Measurements from ENCODE around the gene PARD3.
"Not testable (repeated sequence)": the region's sequence is repeated elsewhere in the genome, so short reads cannot be mapped to it uniquely, and the experiment has no call there.

The PARD3 gene

GRCh38 chr10:34745244-34745643 is 69.9 kb downstream of the PARD3 start:
- intact Hi-C loops (cut with DNase I; ENCODE audit: low total_unique reads): no loop called here
- no peaks in the 10 kb centered on the region for H3K36me3 ChIP-seq
- TF ChIP-seq, protein P1, sequence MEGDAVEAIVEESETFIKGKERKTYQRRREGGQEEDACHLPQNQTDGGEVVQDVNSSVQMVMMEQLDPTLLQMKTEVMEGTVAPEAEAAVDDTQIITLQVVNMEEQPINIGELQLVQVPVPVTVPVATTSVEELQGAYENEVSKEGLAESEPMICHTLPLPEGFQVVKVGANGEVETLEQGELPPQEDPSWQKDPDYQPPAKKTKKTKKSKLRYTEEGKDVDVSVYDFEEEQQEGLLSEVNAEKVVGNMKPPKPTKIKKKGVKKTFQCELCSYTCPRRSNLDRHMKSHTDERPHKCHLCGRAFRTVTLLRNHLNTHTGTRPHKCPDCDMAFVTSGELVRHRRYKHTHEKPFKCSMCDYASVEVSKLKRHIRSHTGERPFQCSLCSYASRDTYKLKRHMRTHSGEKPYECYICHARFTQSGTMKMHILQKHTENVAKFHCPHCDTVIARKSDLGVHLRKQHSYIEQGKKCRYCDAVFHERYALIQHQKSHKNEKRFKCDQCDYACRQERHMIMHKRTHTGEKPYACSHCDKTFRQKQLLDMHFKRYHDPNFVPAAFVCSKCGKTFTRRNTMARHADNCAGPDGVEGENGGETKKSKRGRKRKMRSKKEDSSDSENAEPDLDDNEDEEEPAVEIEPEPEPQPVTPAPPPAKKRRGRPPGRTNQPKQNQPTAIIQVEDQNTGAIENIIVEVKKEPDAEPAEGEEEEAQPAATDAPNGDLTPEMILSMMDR (IDR thresholded peaks at IDR 0.05): no peak
- H3K4me3 ChIP-seq: no peak overlapping the region
- no peaks in the 10 kb centered on the region for H3K27me3 ChIP-seq
- no peak overlapping the region for H3K27ac ChIP-seq
- peaks cover 0 to 19% (median 11%) of the 10 kb centered on the region in 4 donors for H3K4me1 ChIP-seq
- no peak for DNase-seq
- no peaks in the 10 kb centered on the region for H3K9me3 ChIP-seq

GRCh38 chr10:34744590-34744989 is 70.5 kb downstream of the PARD3 start:
- intact Hi-C loops (cut with DNase I; ENCODE audit: low total_unique reads): no loop called here
- Histone ChIP-seq H3K9me3 (no peaks in the 10 kb centered on the region), H3K36me3 (no peaks in the 10 kb centered on the region), H3K27ac (no peak overlapping the region), H3K4me3 (no peak overlapping the region), H3K27me3 (no peaks in the 10 kb centered on the region), H3K4me1 (peaks cover 0 to 25% (median 17%) of the 10 kb centered on the region in 4 donors)
- DNase-seq: no peak
- TF ChIP-seq, protein P1 (IDR thresholded peaks at IDR 0.05): no peak

GRCh38 chr10:34743814-34744213 is 71.3 kb downstream of the PARD3 start:
- peaks cover 0 to 30% (median 20%) of the 10 kb centered on the region in 4 donors for H3K4me1 ChIP-seq
- intact Hi-C loops (cut with DNase I; ENCODE audit: low total_unique reads): no loop called here
- H3K4me3 ChIP-seq: no peak overlapping the region

GRCh38 chr10:34742456-34742855 is 72.6 kb downstream of the PARD3 start:
- TF ChIP-seq, protein P1 (IDR thresholded peaks at IDR 0.05): no peak
- Histone ChIP-seq H3K9me3 (no peaks in the 10 kb centered on the region), H3K27ac (no peak overlapping the region), H3K27me3 (no peaks in the 10 kb centered on the region), H3K4me1 (peaks cover 0 to 30% (median 20%) of the 10 kb centered on the region in 4 donors), H3K36me3 (no peaks in the 10 kb centered on the region), H3K4me3 (no peak overlapping the region)
- no peak for DNase-seq
- intact Hi-C loops (cut with DNase I; ENCODE audit: low total_unique reads): no loop called here

More at GRCh38 chr10:34743814-34744213, 71.3 kb downstream of the PARD3 start:
- Histone ChIP-seq H3K36me3 (no peaks in the 10 kb centered on the region), H3K27ac (no peak overlapping the region), H3K9me3 (no peaks in the 10 kb centered on the region), H3K27me3 (no peaks in the 10 kb centered on the region)
- peak in 1 of 2 donors; percentile 29 for DNase-seq
- TF ChIP-seq, protein P1 (IDR thresholded peaks at IDR 0.05): no peak

DNA sequence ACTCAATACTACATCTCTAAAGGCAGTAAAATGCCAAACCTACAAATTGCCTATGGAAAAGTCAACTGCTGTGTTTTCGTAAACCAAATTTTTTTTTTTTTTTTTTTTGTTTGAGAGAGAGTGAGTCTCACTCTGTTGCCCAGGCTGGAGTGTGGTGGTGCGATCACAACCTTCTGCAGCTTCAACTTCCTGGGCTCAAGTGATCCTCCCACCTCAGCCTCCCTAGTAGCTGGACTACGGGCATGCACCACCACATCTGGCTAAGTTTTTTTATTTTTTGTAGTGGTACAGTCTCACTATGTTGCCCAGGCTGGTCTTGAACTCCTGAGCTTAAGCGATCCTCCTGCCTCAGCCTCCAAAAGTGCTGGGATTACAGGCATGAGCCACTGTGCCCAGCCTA is 74.0 kb downstream of the PARD3 start:
- H3K4me1 ChIP-seq: peaks cover 0 to 28% (median 20%) of the 10 kb centered on the region in 4 donors
- H3K27me3 ChIP-seq; H3K4me3 ChIP-seq; H3K36me3 ChIP-seq; H3K9me3 ChIP-seq; DNase-seq; intact Hi-C loops (cut with DNase I; ENCODE audit: low total_unique reads); H3K27ac ChIP-seq: not testable (repeated sequence)

- no peak for DNase-seq
- no peaks in the 10 kb centered on the region for H3K36me3 ChIP-seq
- peaks cover 0 to 25% (median 20%) of the 10 kb centered on the region in 4 donors for H3K4me1 ChIP-seq
- H3K27ac ChIP-seq: no peak overlapping the region
- H3K9me3 ChIP-seq: no peaks in the 10 kb centered on the region
- intact Hi-C loops (cut with DNase I; ENCODE audit: low total_unique reads): no loop called here
- no peaks in the 10 kb centered on the region for H3K27me3 ChIP-seq
- TF ChIP-seq, protein P1 (IDR thresholded peaks at IDR 0.05): no peak
- H3K4me3 ChIP-seq: peak overlapping the region in 1 of 2 donors; percentile 17
These were observed 74.8 kb downstream of the PARD3 start for GRCh38 chr10:34740321-34740720.
